ENCODE results near the gene ELOVL1.

Gene ELOVL1

GRCh38 chr1:43365678-43366077 is 2.1 kb downstream of the ELOVL1 start:
- Histone ChIP-seq H4K91ac (ENCODE audit: low read length) (no peak overlapping the region), H3K27ac (ENCODE audit: low read length, poor library complexity, severe bottlenecking) (no peak overlapping the region), H3K4me2 (ENCODE audit: low read length, poor library complexity, severe bottlenecking) (no peak overlapping the region), H3K18ac (ENCODE audit: low read depth in 1 of 2, low read length in 2 of 2) (no peak overlapping the region), H3K4ac (ENCODE audit: low read depth in 1 of 2, low read length in 2 of 2) (no peak overlapping the region), H4K8ac (ENCODE audit: low read length) (no peak overlapping the region), H3K36me3 (ENCODE audit: control insufficient read depth in 1 of 2, insufficient read depth in 2 of 2, low read depth in 1 of 2, low read length in 2 of 2) (peaks cover 44 to 51% of the 10 kb centered on the region in 2 experiments), H3K79me1 (replicated peaks; ENCODE audit: low read length, poor library complexity, severe bottlenecking) (peaks cover 19% of the 10 kb centered on the region), H3K9ac (ENCODE audit: low read length) (peak overlapping the region; percentile 95), H3K9me3 (ENCODE audit: control insufficient read depth, low read length) (no peaks in the 10 kb centered on the region), H2BK12ac (ENCODE audit: low read length in 2 of 2) (no peak overlapping the region), H3K14ac (ENCODE audit: low read length in 2 of 2) (no peak overlapping the region), H3K23ac (ENCODE audit: low read length in 2 of 2) (peak overlapping the region in 1 of 2 experiments; percentile 7), H2AK5ac (ENCODE audit: low read length, severe bottlenecking) (no peak overlapping the region), H3K27me3 (ENCODE audit: control insufficient read depth in 1 of 2, insufficient read depth in 1 of 2, low read length in 2 of 2) (no peaks in the 10 kb centered on the region), H2BK120ac (ENCODE audit: low read depth, low read length) (peak overlapping the region; percentile 55), H2BK5ac (ENCODE audit: low read depth, low read length, poor library complexity, severe bottlenecking) (no peak overlapping the region), H2AFZ (ENCODE audit: low read depth, low read length) (no peak overlapping the region), H3K4me3 (ENCODE audit: insufficient read depth in 1 of 2, low read depth in 1 of 2, low read length in 2 of 2) (peak overlapping the region in 1 of 2 experiments; percentile 97), H3K4me1 (ENCODE audit: control insufficient read depth, insufficient read depth, low read depth, low read length) (peaks cover 25% of the 10 kb centered on the region), H2BK15ac (ENCODE audit: low read depth, poor library complexity, severe bottlenecking) (no peak overlapping the region)
- no peak for DNase-seq
- 94% methylated on average over 2 of the region's 2 CpGs for WGBS

- peaks cover 15% of the 10 kb centered on the region for H3K79me1 ChIP-seq (replicated peaks; ENCODE audit: low read length, poor library complexity, severe bottlenecking)
- peaks cover 47 to 59% of the 10 kb centered on the region in 2 experiments for H3K36me3 ChIP-seq (ENCODE audit: control insufficient read depth in 1 of 2, insufficient read depth in 2 of 2, low read depth in 1 of 2, low read length in 2 of 2)
- H2BK12ac ChIP-seq (ENCODE audit: low read length in 2 of 2) = no peak overlapping the region
These were observed 3.8 kb downstream of the ELOVL1 start for GRCh38 chr1:43363935-43364525.

GRCh38 chr1:43363283-43363934 is 4.4 kb downstream of the ELOVL1 start:
- WGBS = 69% methylated on average over 7 of the region's 9 CpGs
- Histone ChIP-seq H3K23ac (ENCODE audit: low read length in 2 of 2) (no peak overlapping the region), H4K8ac (ENCODE audit: low read length) (no peak overlapping the region), H2BK5ac (ENCODE audit: low read depth, low read length, poor library complexity, severe bottlenecking) (no peak overlapping the region), H3K36me3 (ENCODE audit: control insufficient read depth in 1 of 2, insufficient read depth in 2 of 2, low read depth in 1 of 2, low read length in 2 of 2) (peaks cover 47 to 59% of the 10 kb centered on the region in 2 experiments), H3K4me2 (ENCODE audit: low read length, poor library complexity, severe bottlenecking) (no peak overlapping the region), H3K14ac (ENCODE audit: low read length in 2 of 2) (no peak overlapping the region), H3K18ac (ENCODE audit: low read depth in 1 of 2, low read length in 2 of 2) (no peak overlapping the region), H3K4me3 (ENCODE audit: insufficient read depth in 1 of 2, low read depth in 1 of 2, low read length in 2 of 2) (no peak overlapping the region), H3K4me1 (ENCODE audit: control insufficient read depth, insufficient read depth, low read depth, low read length) (peaks cover 35% of the 10 kb centered on the region), H3K79me1 (replicated peaks; ENCODE audit: low read length, poor library complexity, severe bottlenecking) (peaks cover 15% of the 10 kb centered on the region), H2BK120ac (ENCODE audit: low read depth, low read length) (no peak overlapping the region), H3K27me3 (ENCODE audit: control insufficient read depth in 1 of 2, insufficient read depth in 1 of 2, low read length in 2 of 2) (no peaks in the 10 kb centered on the region), H3K27ac (ENCODE audit: low read length, poor library complexity, severe bottlenecking) (no peak overlapping the region), H3K9ac (ENCODE audit: low read length) (no peak overlapping the region), H2BK15ac (ENCODE audit: low read depth, poor library complexity, severe bottlenecking) (no peak overlapping the region), H3K4ac (ENCODE audit: low read depth in 1 of 2, low read length in 2 of 2) (no peak overlapping the region), H4K91ac (ENCODE audit: low read length) (no peak overlapping the region), H2AK5ac (ENCODE audit: low read length, severe bottlenecking) (no peak overlapping the region), H2AFZ (ENCODE audit: low read depth, low read length) (no peak overlapping the region), H2BK12ac (ENCODE audit: low read length in 2 of 2) (no peak overlapping the region), H3K9me3 (ENCODE audit: control insufficient read depth, low read length) (no peaks in the 10 kb centered on the region)
- no peak for DNase-seq

More at GRCh38 chr1:43363935-43364525, 3.8 kb downstream of the ELOVL1 start:
- Histone ChIP-seq H3K27me3 (ENCODE audit: control insufficient read depth in 1 of 2, insufficient read depth in 1 of 2, low read length in 2 of 2) (no peaks in the 10 kb centered on the region), H3K4ac (ENCODE audit: low read depth in 1 of 2, low read length in 2 of 2) (no peak overlapping the region), H4K8ac (ENCODE audit: low read length) (no peak overlapping the region), H3K9ac (ENCODE audit: low read length) (no peak overlapping the region), H3K18ac (ENCODE audit: low read depth in 1 of 2, low read length in 2 of 2) (no peak overlapping the region), H3K14ac (ENCODE audit: low read length in 2 of 2) (no peak overlapping the region), H3K4me2 (ENCODE audit: low read length, poor library complexity, severe bottlenecking) (no peak overlapping the region), H3K23ac (ENCODE audit: low read length in 2 of 2) (no peak overlapping the region), H3K4me3 (ENCODE audit: insufficient read depth in 1 of 2, low read depth in 1 of 2, low read length in 2 of 2) (no peak overlapping the region), H2BK15ac (ENCODE audit: low read depth, poor library complexity, severe bottlenecking) (no peak overlapping the region), H3K4me1 (ENCODE audit: control insufficient read depth, insufficient read depth, low read depth, low read length) (peaks cover 39% of the 10 kb centered on the region), H2BK5ac (ENCODE audit: low read depth, low read length, poor library complexity, severe bottlenecking) (no peak overlapping the region), H4K91ac (ENCODE audit: low read length) (no peak overlapping the region), H3K9me3 (ENCODE audit: control insufficient read depth, low read length) (no peaks in the 10 kb centered on the region), H2BK120ac (ENCODE audit: low read depth, low read length) (no peak overlapping the region), H2AK5ac (ENCODE audit: low read length, severe bottlenecking) (no peak overlapping the region), H3K27ac (ENCODE audit: low read length, poor library complexity, severe bottlenecking) (no peak overlapping the region), H2AFZ (ENCODE audit: low read depth, low read length) (no peak overlapping the region)
- no peak for DNase-seq
- 89% methylated on average over 5 of the region's 5 CpGs for WGBS

GRCh38 chr1:43360616-43361015 is 7.2 kb downstream of the ELOVL1 start:
- H2BK12ac ChIP-seq (ENCODE audit: low read length in 2 of 2) = no peak overlapping the region
- H3K27me3 ChIP-seq (ENCODE audit: control insufficient read depth in 1 of 2, insufficient read depth in 1 of 2, low read length in 2 of 2) = no peaks in the 10 kb centered on the region
- DNase-seq = no peak
- no peak overlapping the region for H3K27ac ChIP-seq (ENCODE audit: low read length, poor library complexity, severe bottlenecking)
- no peak overlapping the region for H3K4me2 ChIP-seq (ENCODE audit: low read length, poor library complexity, severe bottlenecking)
- H3K14ac ChIP-seq (ENCODE audit: low read length in 2 of 2) = no peak overlapping the region
- no peaks in the 10 kb centered on the region for H3K9me3 ChIP-seq (ENCODE audit: control insufficient read depth, low read length)
- H3K4ac ChIP-seq (ENCODE audit: low read depth in 1 of 2, low read length in 2 of 2) = no peak overlapping the region
- no peak overlapping the region for H3K18ac ChIP-seq (ENCODE audit: low read depth in 1 of 2, low read length in 2 of 2)
- H3K4me3 ChIP-seq (ENCODE audit: insufficient read depth in 1 of 2, low read depth in 1 of 2, low read length in 2 of 2) = peak overlapping the region in 1 of 2 experiments; percentile 78
- H2BK5ac ChIP-seq (ENCODE audit: low read depth, low read length, poor library complexity, severe bottlenecking) = no peak overlapping the region
- peaks cover 44 to 57% of the 10 kb centered on the region in 2 experiments for H3K36me3 ChIP-seq (ENCODE audit: control insufficient read depth in 1 of 2, insufficient read depth in 2 of 2, low read depth in 1 of 2, low read length in 2 of 2)
- no peak overlapping the region for H2BK15ac ChIP-seq (ENCODE audit: low read depth, poor library complexity, severe bottlenecking)
- no peak overlapping the region for H3K23ac ChIP-seq (ENCODE audit: low read length in 2 of 2)
- peaks cover 19% of the 10 kb centered on the region for H3K4me1 ChIP-seq (ENCODE audit: control insufficient read depth, insufficient read depth, low read depth, low read length)
- H3K9ac ChIP-seq (ENCODE audit: low read length) = peak overlapping the region; percentile 85
- no peak overlapping the region for H2BK120ac ChIP-seq (ENCODE audit: low read depth, low read length)
- peak overlapping the region; percentile 27 for H4K8ac ChIP-seq (ENCODE audit: low read length)
- H2AFZ ChIP-seq (ENCODE audit: low read depth, low read length) = no peak overlapping the region
- 81% methylated on average over 4 of the region's 4 CpGs for WGBS
- H4K91ac ChIP-seq (ENCODE audit: low read length) = no peak overlapping the region
- no peak overlapping the region for H2AK5ac ChIP-seq (ENCODE audit: low read length, severe bottlenecking)
- H3K79me1 ChIP-seq (replicated peaks; ENCODE audit: low read length, poor library complexity, severe bottlenecking) = peaks cover 8% of the 10 kb centered on the region

All from mesenchymal stem cell (in vitro differentiated cells and primary cell).